HG02571 (cell line): Measurements from ENCODE around the gene SH3PXD2A.
"Not testable (repeated sequence)": the region's sequence is repeated elsewhere in the genome, so short reads cannot be mapped to it uniquely, and the experiment has no call there.

ENCODE experiments used
- ATAC-seq: cut with Tn5 transposase; IDR thresholded peaks from one replicate; pipeline ENCODE4 v1.9.1; 2021; ENCODE audit warnings: mild to moderate bottlenecking, moderate library complexity; ENCODE audit not compliant: unreplicated experiment

The SH3PXD2A gene

DNA sequence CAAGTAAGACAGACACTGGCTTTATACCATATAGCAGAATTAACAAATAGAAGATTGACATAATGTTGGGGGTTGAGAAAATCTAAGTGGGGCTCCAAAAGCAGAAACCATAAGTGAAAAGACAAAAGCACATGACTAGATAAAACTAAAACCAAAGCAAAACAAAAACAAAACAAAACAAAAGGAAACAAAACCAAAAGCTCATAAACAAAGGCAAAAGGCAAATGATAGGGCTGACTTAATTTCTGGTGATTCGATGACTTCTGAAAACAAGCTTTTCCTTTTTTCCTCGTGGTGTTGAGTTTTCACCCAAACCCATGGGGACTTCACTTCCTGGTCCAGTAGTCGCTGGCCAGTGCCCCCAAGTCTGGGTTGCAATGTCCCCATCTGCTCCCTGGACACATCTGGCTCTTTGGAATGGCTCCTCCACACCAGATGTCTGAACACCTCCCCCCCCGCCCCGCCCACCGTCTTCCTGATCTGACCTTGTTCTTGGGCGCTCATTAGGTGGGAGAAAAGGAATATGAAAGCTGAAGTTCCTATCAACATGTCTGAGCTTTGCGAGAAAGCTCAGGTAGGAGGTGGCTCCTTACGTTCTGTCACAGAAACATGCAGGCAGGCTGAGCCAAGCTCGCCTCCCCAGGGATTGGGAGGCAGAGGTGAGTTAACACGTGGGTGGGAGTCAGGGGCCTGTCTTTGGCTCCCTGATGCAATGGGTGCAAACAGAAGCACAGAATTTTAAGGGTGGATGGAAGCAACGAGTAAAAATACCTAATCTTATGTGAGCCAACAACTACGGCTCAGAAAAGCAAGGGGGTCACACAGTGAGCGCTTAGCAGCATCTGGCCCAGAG is 240.8 kb downstream of the SH3PXD2A start:
- ATAC-seq: no peak

DNA sequence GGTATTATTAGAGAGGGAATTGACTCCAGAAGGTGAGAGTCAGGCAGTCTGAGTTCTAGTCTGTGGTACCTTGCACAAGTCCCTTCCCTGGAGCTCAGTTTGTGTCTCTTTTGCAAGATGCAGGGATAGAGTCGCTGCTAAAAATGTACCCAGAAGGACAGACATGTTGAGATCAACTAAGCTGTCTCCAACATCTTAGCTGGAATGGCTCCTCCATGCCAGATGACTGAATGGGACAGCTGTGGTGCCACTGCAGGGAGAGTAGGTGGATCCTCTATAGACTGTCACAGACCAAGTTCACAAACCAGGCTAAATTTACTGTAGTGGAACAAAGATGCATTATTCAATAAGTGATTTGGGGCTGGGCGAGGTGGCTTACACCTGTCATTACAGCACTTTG is 241.8 kb downstream of the SH3PXD2A start:
- ATAC-seq: no peak

DNA sequence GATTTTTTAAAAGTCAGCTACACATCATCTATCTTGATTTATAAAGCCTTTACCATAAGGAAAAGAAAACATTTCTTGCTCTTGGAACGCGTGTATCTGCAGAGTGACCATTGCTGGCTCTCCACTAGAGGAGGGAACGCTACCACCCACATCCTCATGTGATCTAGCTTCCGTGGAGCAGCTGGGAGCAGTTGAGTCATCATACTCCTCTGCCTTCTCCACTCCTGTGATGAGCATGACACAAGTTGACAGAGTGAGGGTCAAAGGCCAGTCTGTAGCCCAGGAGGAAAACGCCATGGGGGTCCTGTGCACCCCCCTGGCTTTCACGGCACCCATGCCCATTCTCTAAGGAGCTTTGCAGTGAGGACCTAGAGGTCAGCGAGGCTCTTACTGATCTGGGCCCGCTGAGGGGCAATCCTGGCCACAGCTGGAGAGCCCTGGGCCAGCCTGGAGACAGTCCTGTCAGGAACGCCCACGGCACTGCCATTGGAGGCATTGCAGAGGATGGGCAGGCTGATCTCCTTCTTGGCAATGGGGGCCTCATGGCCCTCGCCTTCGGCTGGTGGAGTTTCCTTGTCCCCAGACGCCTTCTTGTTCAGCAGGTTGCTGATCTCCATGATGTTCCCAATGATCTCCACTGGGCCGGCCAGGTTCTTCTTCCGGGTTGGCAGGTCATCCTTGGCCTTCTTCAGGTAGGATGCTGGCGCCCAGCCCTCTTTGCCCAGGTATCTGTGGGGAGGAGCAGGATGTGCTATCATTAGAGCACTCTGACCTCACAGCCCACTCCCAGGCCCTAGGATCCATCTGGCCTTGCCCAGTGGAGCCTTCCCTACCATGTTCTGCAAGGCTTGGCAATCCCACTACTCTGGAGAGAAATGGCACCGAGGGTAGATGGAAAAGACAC is 242.7 kb downstream of the SH3PXD2A start:
- no peak for ATAC-seq

- ATAC-seq: no peak
Observed at GRCh38 chr10:103610921-103611511, 244.4 kb downstream of the SH3PXD2A start.

- no peak for ATAC-seq
Observed at GRCh38 chr10:103610083-103610472, 245.3 kb downstream of the SH3PXD2A start.

- ATAC-seq: no peak
Observed at GRCh38 chr10:103609231-103610082, 245.9 kb downstream of the SH3PXD2A start.

DNA sequence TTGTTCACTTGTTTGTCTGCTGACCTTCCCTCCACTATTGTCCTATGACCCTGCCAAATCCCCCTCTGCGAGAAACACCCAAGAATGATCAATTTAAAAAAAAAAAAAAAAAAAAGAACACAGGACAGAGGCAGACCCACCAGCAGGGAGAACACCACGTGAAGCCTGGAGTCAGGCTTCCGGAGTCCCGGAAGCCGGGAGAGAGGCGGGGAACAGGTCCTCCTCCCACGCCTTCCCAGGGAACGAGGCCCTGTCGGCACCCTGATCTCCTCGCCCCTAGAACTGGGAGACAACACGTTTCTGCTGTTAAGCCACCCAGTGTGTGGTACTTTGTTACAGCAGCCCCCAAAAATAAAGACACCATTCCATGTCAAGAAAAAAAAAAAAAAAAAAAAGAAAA is 247.3 kb downstream of the SH3PXD2A start:
- ATAC-seq: not testable (repeated sequence)

DNA sequence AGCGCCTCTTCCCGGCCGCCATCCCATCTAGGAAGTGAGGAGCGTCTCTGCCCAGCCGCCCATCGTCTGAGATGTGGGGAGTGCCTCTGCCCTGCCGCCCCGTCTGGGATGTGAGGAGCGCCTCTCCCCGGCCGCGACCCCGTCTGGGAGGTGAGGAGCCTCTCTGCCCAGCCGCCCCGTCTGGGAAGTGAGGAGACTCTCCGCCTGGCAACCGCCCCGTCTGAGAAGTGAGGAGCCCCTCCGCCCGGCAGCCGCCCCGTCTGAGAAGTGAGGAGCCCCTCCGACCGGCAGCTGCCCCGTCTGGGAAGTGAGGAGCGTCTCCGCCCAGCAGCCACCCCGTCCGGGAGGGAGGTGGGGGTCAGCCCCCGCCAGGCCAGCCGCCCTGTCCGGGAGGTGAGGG is 248.3 kb downstream of the SH3PXD2A start:
- ATAC-seq: not testable (repeated sequence)

- ATAC-seq: not testable (repeated sequence)
Observed at GRCh38 chr10:103606097-103606438, 249.3 kb downstream of the SH3PXD2A start.

- ATAC-seq: no peak
Observed at GRCh38 chr10:103605359-103606096, 249.8 kb downstream of the SH3PXD2A start.

DNA sequence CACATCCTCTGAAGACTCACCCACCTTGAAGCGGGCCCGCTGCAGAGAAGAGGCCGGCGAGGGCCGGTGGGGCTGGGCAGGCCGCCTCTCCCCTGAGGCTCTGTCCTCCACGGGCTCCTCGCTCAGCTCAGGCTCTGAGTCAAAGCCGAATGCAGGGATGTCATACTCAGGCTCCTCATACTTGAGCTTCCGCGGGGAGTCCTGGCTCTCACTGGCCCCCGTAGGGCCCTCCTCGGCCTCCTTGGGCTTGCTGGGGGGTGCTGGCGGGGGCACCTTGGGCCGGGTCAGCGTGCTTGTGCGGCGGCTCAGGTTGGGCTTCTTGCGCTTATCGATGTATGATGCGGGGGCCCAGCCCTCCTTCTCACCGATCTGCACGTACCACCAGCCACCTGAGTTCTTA is 252.0 kb downstream of the SH3PXD2A start:
- ATAC-seq: no peak

DNA sequence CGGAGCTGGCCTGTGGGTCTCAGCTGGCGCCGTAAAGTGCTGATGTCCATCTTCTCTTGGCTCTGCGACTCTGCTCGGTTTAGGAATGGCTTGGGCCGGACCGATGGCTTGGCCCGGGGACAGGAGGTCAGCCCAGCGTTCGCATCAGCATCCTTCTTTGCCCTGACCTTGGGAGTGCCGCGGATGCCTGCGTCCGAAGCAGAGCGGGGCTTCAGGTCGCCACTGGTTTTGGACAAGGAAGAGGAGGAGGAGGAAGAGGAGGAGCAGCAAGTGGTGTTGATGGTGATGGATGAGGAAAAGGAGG is 252.6 kb downstream of the SH3PXD2A start:
- ATAC-seq: no peak

- ATAC-seq: no peak
Observed at GRCh38 chr10:103602028-103602851, 253.1 kb downstream of the SH3PXD2A start.

DNA sequence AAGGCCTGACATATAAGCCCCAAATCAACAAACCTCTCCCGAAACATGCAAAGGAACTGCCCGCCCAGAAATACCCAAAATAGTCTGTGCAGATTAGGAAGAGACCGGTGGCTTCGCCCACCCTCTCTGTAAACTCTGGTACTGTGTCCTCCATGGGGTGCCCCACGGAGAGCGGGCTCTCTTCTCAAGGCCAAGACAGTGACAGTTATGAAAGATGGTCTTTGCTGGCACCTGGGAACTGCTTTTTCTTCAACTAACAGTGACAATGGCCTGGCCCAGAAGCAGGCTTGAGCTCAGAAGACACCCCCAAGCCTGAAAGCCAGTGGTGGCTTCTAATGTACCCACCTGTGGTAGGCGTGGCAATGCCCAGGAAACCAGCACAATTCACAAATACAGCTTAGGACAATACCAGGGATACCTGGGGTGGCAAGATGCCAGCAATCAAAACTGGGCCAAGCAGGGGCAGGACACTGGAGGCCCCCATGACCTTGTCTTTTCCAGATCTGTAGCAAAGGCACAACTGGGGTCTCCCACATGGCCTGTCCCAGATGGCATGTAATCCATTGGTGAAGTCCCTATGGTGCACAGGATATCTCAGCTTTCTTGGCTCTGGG is 254.3 kb downstream of the SH3PXD2A start:
- ATAC-seq: no peak

DNA sequence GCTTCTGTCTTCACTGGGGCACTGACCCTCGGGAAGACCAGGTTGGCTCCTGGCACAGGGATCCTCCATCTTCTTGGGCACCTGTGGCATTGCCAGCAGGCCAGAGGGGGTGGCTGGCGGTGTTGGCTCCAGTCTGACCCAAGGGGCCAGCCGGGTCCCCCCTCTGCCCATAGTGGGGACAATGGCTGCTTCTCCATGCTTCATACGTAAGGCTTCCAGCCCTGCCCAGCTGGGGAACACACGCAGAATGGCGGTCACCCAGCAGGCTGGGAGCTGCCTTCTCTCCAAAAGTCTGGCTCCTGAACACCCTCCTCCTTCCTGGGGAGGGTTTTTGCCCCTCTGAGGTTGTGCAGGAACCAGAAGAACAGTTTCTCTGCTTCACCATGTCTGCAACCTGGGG is 255.1 kb downstream of the SH3PXD2A start:
- ATAC-seq: no peak

- no peak for ATAC-seq
Observed at GRCh38 chr10:103599907-103600306, 255.5 kb downstream of the SH3PXD2A start.

DNA sequence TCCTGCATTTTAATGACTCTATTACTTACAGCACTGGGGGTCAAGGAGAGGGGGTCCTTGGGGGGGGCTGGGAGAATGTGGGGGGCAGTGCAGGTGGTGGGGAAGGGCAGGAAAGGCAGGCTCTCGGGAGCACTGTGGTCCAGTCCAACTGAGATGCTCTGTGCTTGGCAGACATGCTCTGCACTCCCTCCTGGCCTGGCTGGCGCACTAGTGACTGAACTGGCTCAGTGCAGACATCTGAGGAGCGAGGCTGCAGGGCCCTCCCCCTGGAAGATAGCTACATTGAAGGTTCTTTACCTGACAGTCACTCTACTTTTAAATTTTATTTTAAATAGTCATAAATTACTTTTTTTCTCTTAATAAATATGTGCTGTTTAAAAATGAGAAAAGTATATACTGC is 256.2 kb downstream of the SH3PXD2A start:
- ATAC-seq: no peak

DNA sequence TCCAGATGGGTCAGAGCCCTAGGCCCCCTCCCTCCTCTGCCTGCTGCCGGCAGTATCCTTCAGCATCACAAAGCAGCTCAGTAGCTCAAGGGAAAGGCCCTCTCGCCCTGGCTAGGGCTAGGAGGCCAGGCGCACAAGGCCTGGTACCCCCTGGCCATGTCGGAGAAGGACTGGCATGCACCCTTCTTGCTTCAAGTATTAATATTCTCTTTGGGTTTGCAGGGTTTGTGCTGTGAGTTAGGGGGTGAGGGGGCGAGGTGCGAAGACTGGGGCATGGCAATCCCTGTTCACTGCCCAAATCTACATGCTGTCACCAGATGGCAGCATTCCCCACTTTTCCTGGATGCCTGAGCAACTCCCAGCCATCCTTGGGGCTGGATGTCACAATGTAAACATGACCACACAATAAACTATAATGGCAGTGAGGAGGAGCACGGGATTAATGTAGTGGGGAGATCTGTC is 256.7 kb downstream of the SH3PXD2A start:
- ATAC-seq: no peak

GRCh38 chr10:103597003-103597402 is 258.4 kb downstream of the SH3PXD2A start:
- no peak for ATAC-seq
